ENCODE data around the gene TMEM132D. TPM values are rescaled to one million over a fixed set of nuclear protein-coding genes. Genes with fewer than 3 reads are reported as not detected.

Gene TMEM132D
- total and polyA plus RNA-seq, 8 donors, result 0.19 to 2.8 (median 0.46) TPM

DNA sequence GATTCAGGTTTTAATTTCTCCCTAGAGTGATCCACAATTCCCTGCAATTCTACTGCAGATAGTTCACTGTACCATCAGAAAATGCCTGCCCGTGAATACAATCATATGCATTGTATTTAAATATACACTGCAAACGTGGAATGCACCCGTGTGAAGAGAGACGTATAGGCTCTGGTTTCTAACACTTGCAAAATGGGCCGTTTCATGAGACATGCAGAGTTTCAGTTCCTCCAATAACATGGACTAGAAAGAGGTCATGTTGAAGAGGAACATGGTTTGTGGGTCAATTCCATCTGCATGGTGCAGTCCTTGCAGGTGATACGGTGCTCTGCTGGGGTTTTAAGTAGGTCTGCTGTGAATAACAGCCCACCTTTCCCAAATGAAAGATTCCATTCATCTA is 373.3 kb downstream of the TMEM132D start:
- intact Hi-C loops (cut with DNase I), result no loop called here
- H3K27ac ChIP-seq, result no peak overlapping the region
- 44 to 47% methylated on average over 6 of the region's 6 CpGs for WGBS, 2 donors
- no peaks in the 10 kb centered on the region for H3K9me3 ChIP-seq
- H3K4me3 ChIP-seq, result no peak overlapping the region
- TF ChIP-seq, protein P1, sequence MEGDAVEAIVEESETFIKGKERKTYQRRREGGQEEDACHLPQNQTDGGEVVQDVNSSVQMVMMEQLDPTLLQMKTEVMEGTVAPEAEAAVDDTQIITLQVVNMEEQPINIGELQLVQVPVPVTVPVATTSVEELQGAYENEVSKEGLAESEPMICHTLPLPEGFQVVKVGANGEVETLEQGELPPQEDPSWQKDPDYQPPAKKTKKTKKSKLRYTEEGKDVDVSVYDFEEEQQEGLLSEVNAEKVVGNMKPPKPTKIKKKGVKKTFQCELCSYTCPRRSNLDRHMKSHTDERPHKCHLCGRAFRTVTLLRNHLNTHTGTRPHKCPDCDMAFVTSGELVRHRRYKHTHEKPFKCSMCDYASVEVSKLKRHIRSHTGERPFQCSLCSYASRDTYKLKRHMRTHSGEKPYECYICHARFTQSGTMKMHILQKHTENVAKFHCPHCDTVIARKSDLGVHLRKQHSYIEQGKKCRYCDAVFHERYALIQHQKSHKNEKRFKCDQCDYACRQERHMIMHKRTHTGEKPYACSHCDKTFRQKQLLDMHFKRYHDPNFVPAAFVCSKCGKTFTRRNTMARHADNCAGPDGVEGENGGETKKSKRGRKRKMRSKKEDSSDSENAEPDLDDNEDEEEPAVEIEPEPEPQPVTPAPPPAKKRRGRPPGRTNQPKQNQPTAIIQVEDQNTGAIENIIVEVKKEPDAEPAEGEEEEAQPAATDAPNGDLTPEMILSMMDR (IDR thresholded peaks at IDR 0.05), result no peak
- no peak for DNase-seq
- FAIRE-seq, result no peak
- H3K4me1 ChIP-seq, result no peaks in the 10 kb centered on the region
- H3K36me3 ChIP-seq, result no peaks in the 10 kb centered on the region
- H3K27me3 ChIP-seq, result no peaks in the 10 kb centered on the region
- ATAC-seq, result no peak

DNA sequence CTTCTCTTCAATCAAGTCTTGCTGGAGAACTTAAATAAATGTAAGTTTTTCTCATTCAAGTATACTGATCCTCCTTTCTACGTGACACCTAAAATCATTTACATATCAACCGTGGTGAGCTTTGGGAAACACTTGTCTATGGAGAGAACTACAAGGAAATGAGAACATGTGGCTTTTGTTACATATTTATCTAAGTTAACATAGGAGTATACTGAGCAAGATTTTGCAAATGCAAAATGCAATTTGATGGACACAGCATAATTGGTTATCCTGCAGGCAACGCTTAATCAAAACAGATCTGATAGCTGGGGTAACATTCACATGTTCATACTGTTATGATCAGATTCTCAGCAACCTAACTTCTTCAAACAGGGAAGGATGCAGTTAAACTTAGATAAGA is 376.3 kb downstream of the TMEM132D start:
- no peak for ATAC-seq
- Histone ChIP-seq H3K36me3 (no peaks in the 10 kb centered on the region), H3K27ac (no peak overlapping the region), H3K4me3 (no peak overlapping the region), H3K27me3 (no peaks in the 10 kb centered on the region), H3K9me3 (no peaks in the 10 kb centered on the region), H3K4me1 (no peaks in the 10 kb centered on the region)
- TF ChIP-seq, protein P1 (IDR thresholded peaks at IDR 0.05), result no peak
- DNase-seq, result no peak
- WGBS, 2 donors, result 49 to 51% methylated on average over 3 of the region's 3 CpGs
- FAIRE-seq, result no peak
- intact Hi-C loops (cut with DNase I), result no loop called here

DNA sequence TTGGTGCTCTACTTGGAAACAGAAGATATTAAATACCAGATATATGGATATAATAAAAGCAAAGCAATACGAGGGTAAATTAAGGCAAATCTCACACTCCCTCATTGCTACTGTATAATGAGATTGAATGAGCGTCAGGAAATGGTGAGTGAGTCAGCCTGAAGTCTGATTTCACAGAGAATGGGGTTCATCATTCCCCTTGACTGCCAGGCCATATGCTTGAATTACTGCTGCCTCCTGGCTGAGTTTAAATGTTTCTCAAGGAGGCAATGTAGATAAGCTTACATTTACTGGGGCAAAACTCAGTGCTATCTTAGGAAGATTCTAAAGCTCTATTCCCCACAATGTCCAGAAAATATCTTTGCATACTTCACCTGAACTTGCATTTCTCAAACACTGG is 380.2 kb downstream of the TMEM132D start:
- FAIRE-seq, result no peak
- intact Hi-C loops (cut with DNase I), result no loop called here
- Histone ChIP-seq H3K9me3 (no peaks in the 10 kb centered on the region), H3K36me3 (no peaks in the 10 kb centered on the region), H3K4me1 (no peaks in the 10 kb centered on the region), H3K27me3 (no peaks in the 10 kb centered on the region), H3K27ac (no peak overlapping the region), H3K4me3 (no peak overlapping the region)
- TF ChIP-seq, protein P1 (IDR thresholded peaks at IDR 0.05), result no peak
- WGBS, 2 donors, result 39 to 63% methylated on average over 2 of the region's 2 CpGs
- ATAC-seq, result no peak
- DNase-seq, result no peak

DNA sequence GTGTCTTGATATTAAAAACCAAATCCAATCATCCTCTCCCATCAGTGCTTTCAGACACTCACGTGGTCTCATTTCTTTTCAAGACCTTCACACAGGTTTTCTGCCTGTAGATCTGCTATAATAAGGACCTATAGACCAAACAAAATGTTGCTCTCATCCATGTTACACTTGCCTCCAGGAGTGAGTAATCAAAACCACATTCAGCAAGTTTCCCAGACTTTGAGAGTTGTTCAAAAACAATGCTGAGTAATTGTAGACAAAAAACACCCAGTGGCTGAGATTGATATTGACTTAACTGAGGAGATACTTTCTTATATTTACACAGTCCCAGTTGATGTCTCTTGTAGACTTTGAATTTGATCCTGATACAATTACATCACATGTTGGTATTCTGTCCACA is 383.1 kb downstream of the TMEM132D start:
- Histone ChIP-seq H3K4me1 (no peaks in the 10 kb centered on the region), H3K27ac (no peak overlapping the region), H3K36me3 (no peaks in the 10 kb centered on the region), H3K4me3 (no peak overlapping the region), H3K27me3 (no peaks in the 10 kb centered on the region), H3K9me3 (no peaks in the 10 kb centered on the region)
- intact Hi-C loops (cut with DNase I), result no loop called here
- TF ChIP-seq, protein P1 (IDR thresholded peaks at IDR 0.05), result no peak
- DNase-seq (no peak), ATAC-seq (no peak), FAIRE-seq (no peak)
- WGBS, 2 donors, result 48 to 53% methylated on average over 1 of the region's 1 CpG

DNA sequence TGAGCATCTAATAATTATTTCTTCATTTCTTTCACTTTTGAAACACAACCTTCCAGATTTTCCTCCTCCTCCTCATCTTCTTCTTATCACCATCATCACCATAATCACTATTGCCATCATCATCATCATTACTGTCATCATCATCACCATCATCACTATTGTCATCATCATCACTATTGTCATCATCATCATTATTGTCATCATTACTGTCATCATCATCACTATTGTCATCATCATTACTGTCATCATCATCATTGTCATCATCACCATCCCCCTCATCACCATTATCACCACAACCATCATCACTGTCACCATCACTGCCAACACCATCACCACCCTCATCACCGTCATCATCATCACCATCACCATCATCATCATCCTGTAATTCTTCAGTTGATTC is 400.0 kb downstream of the TMEM132D start:
- Histone ChIP-seq H3K36me3 (no peaks in the 10 kb centered on the region), H3K4me1 (no peaks in the 10 kb centered on the region), H3K27ac (no peak overlapping the region), H3K9me3 (no peaks in the 10 kb centered on the region), H3K27me3 (peaks cover 0 to 2% (median 0%) of the 10 kb centered on the region in 4 donors), H3K4me3 (no peak overlapping the region)
- no peak for DNase-seq
- intact Hi-C loops (cut with DNase I), result no loop called here
- TF ChIP-seq, protein P1 (IDR thresholded peaks at IDR 0.05), result no peak
- 67 to 77% methylated on average over 1 of the region's 1 CpG for WGBS, 2 donors
- no peak for FAIRE-seq
- no peak for ATAC-seq
